ENCODE measurements around the gene MAP6D1. TPM values are rescaled to one million over a fixed set of nuclear protein-coding genes. Genes with fewer than 3 reads are reported as not detected.

The MAP6D1 gene
- total RNA-seq, 1 experiment from 2014 or later = 7.1 TPM

DNA sequence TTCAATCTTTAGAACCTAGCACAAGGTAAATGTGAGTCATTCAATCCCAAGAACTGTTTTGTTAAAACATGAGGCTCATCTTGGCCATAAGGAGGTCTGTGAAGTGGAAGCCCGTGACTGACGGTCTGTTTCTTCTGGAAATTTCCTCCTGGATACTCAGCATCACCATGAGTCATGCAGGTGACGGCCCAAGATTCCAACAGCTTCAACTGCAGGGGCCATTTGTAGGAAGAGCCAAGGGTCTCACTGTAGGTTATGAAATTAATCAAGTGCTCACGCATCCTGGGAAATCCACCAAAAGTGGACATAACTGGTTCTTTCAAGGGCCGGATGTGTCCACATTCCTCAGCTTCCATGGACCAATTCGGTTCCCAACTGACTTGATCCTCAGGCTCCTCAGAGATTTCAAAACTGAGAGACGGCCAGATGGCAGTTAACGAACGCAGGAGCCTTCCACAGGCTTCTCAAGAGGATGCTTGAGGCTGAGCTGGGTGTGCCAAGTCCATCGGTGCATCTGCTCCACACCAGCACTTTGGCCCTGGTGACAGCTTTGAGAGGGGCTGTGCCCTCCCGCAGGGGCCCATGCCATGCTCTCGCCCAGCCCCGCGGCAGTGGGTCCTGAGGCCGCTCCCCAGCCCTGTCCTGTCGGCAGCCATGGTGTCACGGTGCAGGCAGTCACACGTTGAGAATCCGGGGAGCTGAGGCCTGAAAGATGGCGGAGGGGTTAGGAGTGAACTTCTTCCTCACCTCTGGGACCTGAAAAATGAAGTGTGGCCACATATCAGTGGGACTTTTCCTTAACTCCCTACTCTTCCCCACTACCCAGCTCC lies 8.5 kb downstream of the MAP6D1 start:
- no peak overlapping the region for H3K18ac ChIP-seq (ENCODE audit: insufficient read length, low read depth, low read length)
- no peak overlapping the region for H2AK5ac ChIP-seq (ENCODE audit: insufficient read length, low read length)
- Mint-ChIP-seq H3K27ac (no peak overlapping the region; a peak in 1 of 7 replicates), H3K4me1 (peaks cover 1 to 3% of the 10 kb centered on the region in 2 experiments; a peak in 2 of 4 replicates), H3K9me3 (no peaks in the 10 kb centered on the region), H3K36me3 (ENCODE audit: insufficient read depth in 1 of 3, low read depth in 3 of 3) (peaks cover 0 to 40% (median 25%) of the 10 kb centered on the region in 3 experiments; a peak in 6 of 7 replicates), H3K4me3 (no peak overlapping the region), H3K27me3 (ENCODE audit: low read depth) (no peaks in the 10 kb centered on the region; the same call in none of the 2 replicates)
- no peak overlapping the region for H3K9ac ChIP-seq (ENCODE audit: extremely low read depth, insufficient read length, low read length)
- no peak for DNase-seq
- no peaks in the 10 kb centered on the region for H3K23me2 ChIP-seq (ENCODE audit: insufficient read length, low read depth, low read length, poor library complexity, severe bottlenecking)
- H3K4ac ChIP-seq (ENCODE audit: low read depth, low read length) = no peak overlapping the region
- H3K14ac ChIP-seq (ENCODE audit: insufficient read depth, low read length) = no peak overlapping the region; the same call in 1 of the 2 replicates
- no peak overlapping the region for H3K4me2 ChIP-seq (ENCODE audit: insufficient read depth, insufficient read length, low read length)
- no peak overlapping the region for H4K8ac ChIP-seq (replicated peaks; ENCODE audit: insufficient read length, low read depth, low read length)
- no peak overlapping the region for H2BK120ac ChIP-seq (ENCODE audit: low read depth, low read length, poor library complexity, severe bottlenecking)
- H4K20me1 ChIP-seq (ENCODE audit: control insufficient read depth, insufficient read depth, insufficient read length) = no peaks in the 10 kb centered on the region
- H3K27me3 ChIP-seq (ENCODE audit: insufficient read depth, low read length) = no peaks in the 10 kb centered on the region
- no peaks in the 10 kb centered on the region for H3K79me2 ChIP-seq (ENCODE audit: insufficient read depth, low read length)
- H2BK5ac ChIP-seq (ENCODE audit: insufficient read length, low read length) = no peak overlapping the region
- no peak overlapping the region for H2BK20ac ChIP-seq (ENCODE audit: low read depth, low read length, poor library complexity, severe bottlenecking)
- H4K91ac ChIP-seq (ENCODE audit: insufficient read length, low read depth, low read length) = no peak overlapping the region
- H2BK12ac ChIP-seq (ENCODE audit: insufficient read length, low read depth, low read length) = no peak overlapping the region
- H2BK15ac ChIP-seq (ENCODE audit: low read depth, low read length) = no peak overlapping the region
- H3K56ac ChIP-seq (ENCODE audit: insufficient read length, low read depth, low read length) = no peak overlapping the region
- TF ChIP-seq CTCF (conservative IDR thresholded peaks at IDR 0.05) = no peak
- no peak overlapping the region for H3K23ac ChIP-seq (ENCODE audit: insufficient read length, low read depth, low read length)
- no peaks in the 10 kb centered on the region for H3K9me3 ChIP-seq (ENCODE audit: control insufficient read depth, low read depth, low read length)
- no peak overlapping the region for H3T11ph ChIP-seq (ENCODE audit: low read length)
- no peak overlapping the region for H4K5ac ChIP-seq (ENCODE audit: insufficient read length, low read depth, low read length)
- no peak overlapping the region for H2AFZ ChIP-seq (ENCODE audit: low read length)
- H3K27ac ChIP-seq (ENCODE audit: insufficient read length, low read depth, low read length) = no peak overlapping the region
- WGBS (ENCODE audit: extremely low coverage, insufficient read length, low lambda C conversion rate) = no CpG with 5 or more reads among the region's 20 CpGs
- no peaks in the 10 kb centered on the region for H3K79me1 ChIP-seq (ENCODE audit: insufficient read depth, low read depth, low read length, poor library complexity, severe bottlenecking)
- H3K4me1 ChIP-seq (ENCODE audit: insufficient read depth, low read length) = no peaks in the 10 kb centered on the region

All from H9 (cell line).